H1 (cell line): ENCODE data around the gene KLHL41.

Experiments used
- EZH2 ChIP-seq: fragments of 200-600 bp; sonication (generic); IDR thresholded peaks from 2 replicates; pipeline ENCODE4 v1.7.1; 2012; ENCODE audit warnings: low read depth, mild to moderate bottlenecking, moderate library complexity, low read length, inconsistent platforms; ENCODE audit not compliant: severe bottlenecking
- TEAD4 ChIP-seq: IDR thresholded peaks from 2 replicates; pipeline ENCODE4 v1.6.1; 2012; ENCODE audit warnings: low read depth, low read length, inconsistent platforms, mixed read lengths

DNA sequence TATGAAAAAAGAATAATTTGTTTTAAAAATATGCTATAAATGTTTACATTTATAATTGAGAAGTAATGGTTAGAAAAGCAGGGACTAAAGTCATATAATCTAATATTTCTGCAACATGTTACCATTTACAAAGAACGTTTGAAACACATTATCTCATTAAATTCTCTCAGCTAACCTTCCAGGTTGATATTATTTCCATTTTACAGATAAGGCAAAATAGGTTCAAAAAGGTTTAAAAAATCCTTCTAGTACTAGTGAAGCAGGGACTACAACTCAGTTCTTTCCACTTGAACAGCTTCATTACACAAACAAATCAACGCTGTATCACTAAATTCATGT, 63.3 kb downstream of the KLHL41 start:
- TF ChIP-seq EZH2: no peak
- no peak for TF ChIP-seq TEAD4
